IMR-90 (cell line): ENCODE measurements around the gene RNF148. TPM values are rescaled to one million over a fixed set of nuclear protein-coding genes. Genes with fewer than 3 reads are reported as not detected.

Source experiments
- ATAC-seq: fragments of 200-7000 bp; cut with Tn5 transposase; 2 replicates; pipeline ENCODE4 v1.9.1; 2020; ENCODE audit warnings: low read depth, mild to moderate bottlenecking, moderate library complexity
- BruUV-seq: library from RNA; stranded (reverse); fragments of 400-500 nt; replicated peaks from 2 replicates; lab custom pipeline; 2021; lab: Mats Ljungman, UMichigan
- CTCF ChIA-PET: fragments of 300-600 bp; formaldehyde crosslinking; extraction: SDS; loops from one replicate; lab custom pipeline; 2021; ENCODE audit warnings: antibody characterized with exemption; lab: Yijun Ruan, JAX
- POLR2A ChIA-PET: fragments of 300-600 bp; sonication (Branson Sonifier 250); formaldehyde crosslinking; loops from one replicate; lab custom pipeline; 2022; ENCODE audit warnings: antibody characterized with exemption; ENCODE audit not compliant: unreplicated experiment; lab: Charles Lee
- DNase-seq: peaks from one replicate; pipeline ENCODE4 v3.0.0; 2013
- H2AFZ ChIP-seq: replicated peaks from 2 replicates; pipeline ENCODE3; 2013; ENCODE audit warnings: low read length, mild to moderate bottlenecking; ENCODE audit not compliant: poor library complexity
- H2AK5ac ChIP-seq: 2 replicates; pipeline ENCODE4 v1.6.1; 2013; ENCODE audit warnings: low read depth, low read length, inconsistent platforms
- H2AK9ac ChIP-seq: replicated peaks from 2 replicates; pipeline ENCODE3; 2013; ENCODE audit warnings: mild to moderate bottlenecking, low read depth, low read length, moderate library complexity; ENCODE audit not compliant: poor library complexity
- H2BK120ac ChIP-seq: 2 replicates; pipeline ENCODE4 v1.6.1; 2013; ENCODE audit warnings: low read depth, low read length, inconsistent platforms
- H2BK15ac ChIP-seq: 3 replicates; pipeline ENCODE4 v1.6.1; 2013; ENCODE audit warnings: low read depth, low read length, inconsistent platforms
- H2BK20ac ChIP-seq: 2 replicates; pipeline ENCODE4 v1.6.1; 2013; ENCODE audit warnings: low read depth, mild to moderate bottlenecking, inconsistent platforms, low read length, moderate library complexity
- H2BK5ac ChIP-seq: 2 replicates; pipeline ENCODE4 v1.6.1; 2013; ENCODE audit warnings: mild to moderate bottlenecking, low read depth, low read length, inconsistent platforms; ENCODE audit not compliant: poor library complexity, severe bottlenecking
- H3K14ac ChIP-seq: replicated peaks from 2 replicates; pipeline ENCODE4 v1.6.1; 2013; ENCODE audit warnings: low read depth, low read length, inconsistent platforms
- H3K18ac ChIP-seq: 2 replicates; pipeline ENCODE4 v1.6.1; 2013; ENCODE audit warnings: low read depth, low read length, control low read depth
- H3K23ac ChIP-seq: 2 replicates; pipeline ENCODE4 v1.6.1; 2013; ENCODE audit warnings: low read depth, low read length, inconsistent platforms
- H3K27ac ChIP-seq: 2 replicates; pipeline ENCODE4 v1.5.1; 2013; ENCODE audit warnings: mild to moderate bottlenecking, control low read depth, low read length; ENCODE audit not compliant: insufficient read depth
- H3K27me3 ChIP-seq: 2 replicates; pipeline ENCODE4 v1.6.1; 2013; ENCODE audit warnings: low read length; ENCODE audit not compliant: control insufficient read depth, insufficient read depth
- H3K36me3 ChIP-seq: 2 replicates; pipeline ENCODE4 v1.6.1; 2013; ENCODE audit warnings: low read length, mixed read lengths; ENCODE audit not compliant: control insufficient read depth, insufficient read depth
- H3K4ac ChIP-seq: 2 replicates; pipeline ENCODE4 v1.6.1; 2013; ENCODE audit warnings: low read depth, low read length, inconsistent platforms
- H3K4me1 ChIP-seq: 2 replicates; pipeline ENCODE4 v1.6.1; 2013; ENCODE audit warnings: low read length, mixed read lengths; ENCODE audit not compliant: control insufficient read depth, insufficient read depth
- H3K4me2 ChIP-seq: 2 replicates; pipeline ENCODE4 v1.6.1; 2013; ENCODE audit warnings: low read depth, mild to moderate bottlenecking, control low read depth, low read length, moderate library complexity
- H3K4me3 ChIP-seq: 2 replicates; pipeline ENCODE4 v1.5.1; 2013; ENCODE audit warnings: low read depth, mild to moderate bottlenecking, control low read depth, low read length, moderate library complexity; ENCODE audit not compliant: insufficient read depth
- H3K56ac ChIP-seq: 2 replicates; pipeline ENCODE4 v1.6.1; 2013; ENCODE audit warnings: low read length, inconsistent platforms; ENCODE audit not compliant: insufficient read depth; ENCODE audit errors: extremely low read depth
- H3K79me1 ChIP-seq, 2 experiments: 2 replicates each; pipeline ENCODE4 v1.6.1; 2013; ENCODE audit warnings: low read length in 2 of 2, inconsistent platforms in 1 of 2, low read depth in 1 of 2
- H3K9ac ChIP-seq: 2 replicates; pipeline ENCODE4 v1.6.1; 2013; ENCODE audit warnings: low read depth, low read length, control low read depth
- H3K9me1 ChIP-seq: 2 replicates; pipeline ENCODE4 v1.6.1; 2013; ENCODE audit warnings: low read length, inconsistent platforms; ENCODE audit not compliant: insufficient read depth
- H3K9me3 ChIP-seq: 2 replicates; pipeline ENCODE4 v1.6.1; 2013; ENCODE audit warnings: low read length; ENCODE audit not compliant: control insufficient read depth, insufficient read depth
- H4K20me1 ChIP-seq: 2 replicates; pipeline ENCODE4 v1.6.1; 2013; ENCODE audit warnings: low read length, inconsistent platforms; ENCODE audit not compliant: insufficient read depth
- H4K5ac ChIP-seq: 2 replicates; pipeline ENCODE4 v1.6.1; 2013; ENCODE audit warnings: mild to moderate bottlenecking, low read depth, low read length, control low read depth
- H4K8ac ChIP-seq, 2 experiments: 2 replicates each; pipeline ENCODE4 v1.6.1; 2013; ENCODE audit warnings: low read depth in 2 of 2, low read length in 2 of 2, control low read depth in 1 of 2, inconsistent platforms in 1 of 2
- H4K91ac ChIP-seq: 2 replicates; pipeline ENCODE4 v1.6.1; 2013; ENCODE audit warnings: low read depth, low read length, inconsistent platforms; ENCODE audit not compliant: insufficient read depth
- BHLHE40 ChIP-seq: fragments of 150-350 bp; IDR thresholded peaks from 2 replicates; pipeline ENCODE4 v1.6.1; 2016; ENCODE audit warnings: mild to moderate bottlenecking, low read depth, low read length
- CEBPB ChIP-seq: IDR thresholded peaks from 2 replicates; pipeline ENCODE4 v1.6.1; 2012; ENCODE audit warnings: low read depth, low read length, improper control_type of control experiment
- CHD1 ChIP-seq: IDR thresholded peaks from 2 replicates; pipeline ENCODE4 v1.6.1; 2012; ENCODE audit warnings: low read depth, low read length, improper control_type of control experiment
- CTCF ChIP-seq: conservative IDR thresholded peaks from 2 replicates; pipeline ENCODE4 v1.5.1; 2012; ENCODE audit warnings: mild to moderate bottlenecking, low read depth, low read length, improper control_type of control experiment
- FOS ChIP-seq: fragments of 150-350 bp; IDR thresholded peaks from 2 replicates; pipeline ENCODE4 v1.6.1; 2016; ENCODE audit warnings: low read depth, low read length
- MAFK ChIP-seq: IDR thresholded peaks from 2 replicates; pipeline ENCODE4 v1.6.1; 2012; ENCODE audit warnings: low read depth, low read length, improper control_type of control experiment
- MAZ ChIP-seq: IDR thresholded peaks from 2 replicates; pipeline ENCODE4 v1.6.1; 2012; ENCODE audit warnings: low read depth, mild to moderate bottlenecking, low read length, improper control_type of control experiment, moderate library complexity, borderline replicate concordance
- MXI1 ChIP-seq: IDR thresholded peaks from 2 replicates; pipeline ENCODE4 v1.6.1; 2012; ENCODE audit warnings: low read depth, mild to moderate bottlenecking, low read length, moderate library complexity, borderline replicate concordance
- NFE2L2 ChIP-seq: fragments of 150-350 bp; IDR thresholded peaks from 2 replicates; pipeline ENCODE4 v1.6.1; 2016; ENCODE audit warnings: low read depth, mild to moderate bottlenecking, low read length
- POLR2A ChIP-seq: IDR thresholded peaks from 2 replicates; pipeline ENCODE4 v1.6.1; 2012; ENCODE audit warnings: mild to moderate bottlenecking, low read depth, low read length
- RAD21 ChIP-seq: IDR thresholded peaks from 2 replicates; pipeline ENCODE4 v1.6.1; 2012; ENCODE audit warnings: low read length, improper control_type of control experiment
- RCOR1 ChIP-seq: IDR thresholded peaks from 2 replicates; pipeline ENCODE4 v1.6.1; 2012; ENCODE audit warnings: mild to moderate bottlenecking, low read length, improper control_type of control experiment; ENCODE audit not compliant: insufficient replicate concordance
- RFX5 ChIP-seq: IDR thresholded peaks from 2 replicates; pipeline ENCODE4 v1.8.0; 2012; ENCODE audit warnings: low read depth, mild to moderate bottlenecking, low read length, moderate library complexity
- SMC3 ChIP-seq: fragments of 150-350 bp; IDR thresholded peaks from 2 replicates; pipeline ENCODE4 v1.6.1; 2016; ENCODE audit warnings: low read depth, mild to moderate bottlenecking, antibody characterized with exemption, low read length, moderate library complexity
- WGBS, 2 experiments: methylation state at CpG; one replicate each; pipeline versions ENCODE4 v1.1.5 to v1.1.7; 2013; ENCODE audit warnings: missing lambda C conversion rate in 2 of 2; ENCODE audit not compliant: insufficient read length in 1 of 2; ENCODE audit errors: extremely low coverage in 2 of 2; 5-methylcytosine and 5-hydroxymethylcytosine counted together
- dilution Hi-C: fragments of 300-500 bp; cut with HindIII; formaldehyde crosslinking; loops from one replicate; pipeline ENCODE4 v1.14.3; 2018; ENCODE audit warnings: low sequenced_read_pairs; ENCODE audit not compliant: unreplicated experiment
- in situ Hi-C: fragments of 300-500 bp; cut with MboI; formaldehyde crosslinking; loops from 3 replicates; pipeline ENCODE4 v1.14.3; 2019; ENCODE audit warnings: low sequenced_read_pairs, inconsistent platforms, mixed read lengths
- intact Hi-C: fragments of 100-400 bp; cut with micrococcal nuclease; formaldehyde crosslinking; loops from 2 replicates; pipeline ENCODE4 v1.10.0; 2022
- polyA plus RNA-seq, 3 experiments: library from polyadenylated mRNA; depleted of rRNA; stranded (reverse); fragments of >200 nt; gene quantifications; 2 replicates each; pipeline ENCODE4 v1.2.3, GENCODE V29; 2012; ENCODE audit warnings: low replicate concordance in 1 of 3
- total RNA-seq: library from RNA; depleted of rRNA; stranded (reverse); fragments of >200 nt; gene quantifications from 2 replicates; pipeline ENCODE4 v1.2.3, GENCODE V29; 2012
- TF ChIP-seq, protein P1 (sequence below): fragments of 150-350 bp; IDR thresholded peaks from 2 replicates; pipeline ENCODE4 v1.6.1; 2016; ENCODE audit warnings: low read depth, mild to moderate bottlenecking, low read length, moderate library complexity, borderline replicate concordance
- TF ChIP-seq, protein P2 (sequence below): fragments of 150-350 bp; IDR thresholded peaks from 2 replicates; pipeline ENCODE4 v1.6.1; 2017; ENCODE audit warnings: mild to moderate bottlenecking, antibody characterized with exemption, low read length, low read depth

RNF148 gene
- total and polyA plus RNA-seq, 2 of the 4 experiments (the other 2 are of a cell fraction), result not detected

- intact Hi-C loops, result no loop called here
- Histone ChIP-seq H3K4me2 (no peak overlapping the region), H3K9me3 (peaks cover 3% of the 10 kb centered on the region; the same call in 1 of the 2 replicates), H3K4me3 (no peak overlapping the region), H3K18ac (no peak overlapping the region), H4K5ac (no peak overlapping the region), H3K36me3 (no peaks in the 10 kb centered on the region), H2BK15ac (no peak overlapping the region), H4K91ac (no peak overlapping the region), H3K23ac (no peak overlapping the region), H3K27me3 (no peaks in the 10 kb centered on the region), H3K4me1 (no peaks in the 10 kb centered on the region), H4K8ac (no peak overlapping the region), H2AFZ (no peak overlapping the region), H2BK5ac (no peak overlapping the region), H3K9ac (no peak overlapping the region), H3K9me1 (no peaks in the 10 kb centered on the region), H3K14ac (no peak overlapping the region), H3K4ac (no peak overlapping the region), H2AK9ac (no peak overlapping the region), H2AK5ac (no peak overlapping the region), H3K79me1 (no peaks in the 10 kb centered on the region), H3K27ac (no peak overlapping the region), H3K56ac (no peak overlapping the region), H2BK20ac (no peak overlapping the region), H4K20me1 (no peaks in the 10 kb centered on the region), H2BK120ac (no peak overlapping the region)
- no CpG with 5 or more reads among the region's 6 CpGs for WGBS, 2 experiments
- ATAC-seq (no peak), DNase-seq (no peak)
- in situ Hi-C loops, result no loop called here
- ChIA-PET POLR2A (no interaction called here), CTCF (no interaction called here)
- no peak for TF ChIP-seq CTCF
- TF ChIP-seq RAD21, result no peak
- TF ChIP-seq MXI1, result no peak
- TF ChIP-seq POLR2A, result no peak
- no peak for TF ChIP-seq FOS
- no peak for TF ChIP-seq NFE2L2
- no peak for TF ChIP-seq CEBPB
- TF ChIP-seq, protein P1, sequence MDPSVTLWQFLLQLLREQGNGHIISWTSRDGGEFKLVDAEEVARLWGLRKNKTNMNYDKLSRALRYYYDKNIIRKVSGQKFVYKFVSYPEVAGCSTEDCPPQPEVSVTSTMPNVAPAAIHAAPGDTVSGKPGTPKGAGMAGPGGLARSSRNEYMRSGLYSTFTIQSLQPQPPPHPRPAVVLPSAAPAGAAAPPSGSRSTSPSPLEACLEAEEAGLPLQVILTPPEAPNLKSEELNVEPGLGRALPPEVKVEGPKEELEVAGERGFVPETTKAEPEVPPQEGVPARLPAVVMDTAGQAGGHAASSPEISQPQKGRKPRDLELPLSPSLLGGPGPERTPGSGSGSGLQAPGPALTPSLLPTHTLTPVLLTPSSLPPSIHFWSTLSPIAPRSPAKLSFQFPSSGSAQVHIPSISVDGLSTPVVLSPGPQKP, result no peak
- no peak for TF ChIP-seq CHD1
- TF ChIP-seq BHLHE40, result no peak
- TF ChIP-seq MAFK, result no peak
- TF ChIP-seq, protein P2, sequence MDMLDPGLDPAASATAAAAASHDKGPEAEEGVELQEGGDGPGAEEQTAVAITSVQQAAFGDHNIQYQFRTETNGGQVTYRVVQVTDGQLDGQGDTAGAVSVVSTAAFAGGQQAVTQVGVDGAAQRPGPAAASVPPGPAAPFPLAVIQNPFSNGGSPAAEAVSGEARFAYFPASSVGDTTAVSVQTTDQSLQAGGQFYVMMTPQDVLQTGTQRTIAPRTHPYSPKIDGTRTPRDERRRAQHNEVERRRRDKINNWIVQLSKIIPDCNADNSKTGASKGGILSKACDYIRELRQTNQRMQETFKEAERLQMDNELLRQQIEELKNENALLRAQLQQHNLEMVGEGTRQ, result no peak
- TF ChIP-seq RCOR1, result no peak
- no peak for TF ChIP-seq RFX5
- no peak for TF ChIP-seq MAZ
- no peak for TF ChIP-seq SMC3
- no TSS peak for BruUV-seq
- dilution Hi-C loops, result no loop called here
These were observed 14.8 kb upstream of the RNF148 start for GRCh38 chr7:122717356-122718089.
